DND-41 (cell line): ENCODE results near the gene SUN1.

Experiments used
- ATAC-seq: fragments of 200-7000 bp; cut with Tn5 transposase; 3 replicates; pipeline ENCODE4 v1.9.1; 2021; ENCODE audit warnings: low read depth; ENCODE audit not compliant: insufficient read depth
- DNase-seq: peaks from one replicate; pipeline ENCODE4 v3.0.0-alpha.2; 2020
- H2AFZ ChIP-seq: 2 replicates; pipeline ENCODE4 v1.6.0; 2012; ENCODE audit warnings: low read depth, low read length
- H3K27ac ChIP-seq: 2 replicates; pipeline ENCODE4 v1.5.1; 2012; ENCODE audit warnings: low read length, inconsistent platforms
- H3K27me3 ChIP-seq: fragments of 200-600 bp; sonication (generic); 2 replicates; pipeline ENCODE4 v1.6.0; 2012; ENCODE audit warnings: low read length, mild to moderate bottlenecking, inconsistent platforms; ENCODE audit not compliant: insufficient read depth, poor library complexity
- H3K36me3 ChIP-seq: 2 replicates; pipeline ENCODE4 v1.5.1; 2012; ENCODE audit warnings: low read length, inconsistent platforms; ENCODE audit not compliant: insufficient read depth
- H3K4me1 ChIP-seq: 2 replicates; pipeline ENCODE4 v1.5.1; 2012; ENCODE audit warnings: mild to moderate bottlenecking, low read length; ENCODE audit not compliant: insufficient read depth
- H3K4me2 ChIP-seq: 2 replicates; pipeline ENCODE4 v1.6.0; 2012; ENCODE audit warnings: mild to moderate bottlenecking, moderate library complexity, low read length, inconsistent platforms; ENCODE audit not compliant: insufficient read depth
- H3K4me3 ChIP-seq, 2 experiments: fragments of 200-600 bp in 1 of 2; shearing (Covaris generic) in 1 of 2; 2 replicates each; pipeline ENCODE4 v1.5.1; 2012 to 2016; ENCODE audit warnings: inconsistent platforms in 2 of 2, low read length in 2 of 2, mild to moderate bottlenecking in 2 of 2, low read depth in 1 of 2, moderate library complexity in 1 of 2
- H3K79me2 ChIP-seq: 2 replicates; pipeline ENCODE4 v1.6.0; 2012; ENCODE audit warnings: low read length, inconsistent platforms; ENCODE audit not compliant: insufficient read depth
- H3K9ac ChIP-seq: 2 replicates; pipeline ENCODE4 v1.6.0; 2012; ENCODE audit warnings: low read depth, mild to moderate bottlenecking, inconsistent platforms, low read length, moderate library complexity
- H3K9me3 ChIP-seq: 2 replicates; pipeline ENCODE4 v1.5.1; 2012; ENCODE audit warnings: low read length, moderate library complexity, mild to moderate bottlenecking, inconsistent platforms; ENCODE audit not compliant: insufficient read depth, severe bottlenecking
- H4K20me1 ChIP-seq: 2 replicates; pipeline ENCODE4 v1.6.0; 2012; ENCODE audit warnings: low read length; ENCODE audit not compliant: insufficient read depth
- EZH2 ChIP-seq: IDR thresholded peaks from 3 replicates; pipeline ENCODE4 v1.6.1; 2012; ENCODE audit warnings: borderline replicate concordance, low read depth, mild to moderate bottlenecking, moderate library complexity, low read length, inconsistent platforms; ENCODE audit not compliant: severe bottlenecking
- TF ChIP-seq, protein P1 (sequence below): IDR thresholded peaks from 2 replicates; pipeline ENCODE4 v1.5.1; 2012; ENCODE audit warnings: borderline replicate concordance, low read length, moderate library complexity, mild to moderate bottlenecking; ENCODE audit not compliant: poor library complexity, severe bottlenecking; ENCODE audit errors: extremely low read depth

Gene SUN1

DNA sequence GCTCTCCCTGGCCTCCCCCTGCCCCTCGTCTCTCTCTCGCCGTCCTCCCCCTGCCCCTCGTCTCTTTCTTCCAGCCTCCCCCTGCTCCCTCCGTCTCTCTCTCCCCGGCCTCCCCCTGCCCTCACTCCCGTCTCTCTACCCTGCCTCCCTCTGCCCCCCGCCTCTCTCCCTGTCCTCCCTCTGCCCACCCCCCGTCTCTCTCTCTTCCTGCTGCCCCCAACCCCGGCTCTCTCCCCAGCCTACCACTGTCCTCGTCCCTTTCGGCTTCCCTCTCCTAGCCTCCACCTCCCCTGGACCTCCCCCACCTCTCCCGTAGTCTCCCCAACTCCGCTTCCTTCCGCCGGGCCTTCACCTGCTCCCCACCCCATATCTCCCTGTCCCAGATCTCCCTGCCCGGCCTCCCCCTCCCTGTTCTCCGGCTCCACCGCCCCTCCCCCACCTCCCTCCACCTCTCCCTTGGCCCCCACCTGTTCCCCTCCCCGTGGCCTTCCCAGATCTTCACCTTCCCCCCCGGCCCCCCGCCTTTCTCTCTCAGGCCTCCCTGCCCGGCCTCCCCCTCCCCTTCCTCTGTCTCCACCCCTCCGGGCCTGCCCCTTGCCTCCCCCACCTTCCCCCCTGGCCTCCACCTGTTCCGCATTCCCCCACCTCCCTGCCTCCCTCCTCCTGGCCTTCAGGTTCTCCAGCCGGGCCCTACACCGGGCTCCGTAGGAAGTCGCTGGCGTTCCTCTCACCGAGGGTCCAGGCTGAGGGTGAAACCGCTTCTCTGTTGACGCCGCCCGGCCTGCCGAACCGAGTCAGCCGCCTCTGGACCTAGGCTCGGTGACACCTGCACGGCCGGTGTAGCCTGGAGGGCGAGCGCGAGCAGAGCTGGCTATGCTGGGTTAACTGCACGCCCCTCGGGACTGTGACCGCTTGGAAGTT, 45.3 kb downstream of the SUN1 start:
- H3K4me1 ChIP-seq, result peaks cover 44% of the 10 kb centered on the region
- peak overlapping the region; percentile 77 for H3K9ac ChIP-seq
- TF ChIP-seq, protein P1, sequence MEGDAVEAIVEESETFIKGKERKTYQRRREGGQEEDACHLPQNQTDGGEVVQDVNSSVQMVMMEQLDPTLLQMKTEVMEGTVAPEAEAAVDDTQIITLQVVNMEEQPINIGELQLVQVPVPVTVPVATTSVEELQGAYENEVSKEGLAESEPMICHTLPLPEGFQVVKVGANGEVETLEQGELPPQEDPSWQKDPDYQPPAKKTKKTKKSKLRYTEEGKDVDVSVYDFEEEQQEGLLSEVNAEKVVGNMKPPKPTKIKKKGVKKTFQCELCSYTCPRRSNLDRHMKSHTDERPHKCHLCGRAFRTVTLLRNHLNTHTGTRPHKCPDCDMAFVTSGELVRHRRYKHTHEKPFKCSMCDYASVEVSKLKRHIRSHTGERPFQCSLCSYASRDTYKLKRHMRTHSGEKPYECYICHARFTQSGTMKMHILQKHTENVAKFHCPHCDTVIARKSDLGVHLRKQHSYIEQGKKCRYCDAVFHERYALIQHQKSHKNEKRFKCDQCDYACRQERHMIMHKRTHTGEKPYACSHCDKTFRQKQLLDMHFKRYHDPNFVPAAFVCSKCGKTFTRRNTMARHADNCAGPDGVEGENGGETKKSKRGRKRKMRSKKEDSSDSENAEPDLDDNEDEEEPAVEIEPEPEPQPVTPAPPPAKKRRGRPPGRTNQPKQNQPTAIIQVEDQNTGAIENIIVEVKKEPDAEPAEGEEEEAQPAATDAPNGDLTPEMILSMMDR, result no peak
- no peak for TF ChIP-seq EZH2
- peaks cover 45% of the 10 kb centered on the region for H4K20me1 ChIP-seq
- peaks cover 36% of the 10 kb centered on the region for H3K36me3 ChIP-seq
- H3K4me2 ChIP-seq, result peak overlapping the region; percentile 94
- ATAC-seq (0 out of 3 replicates have a peak, but pooled peaks have one; percentile 2), DNase-seq (peak; percentile 43)
- peaks cover 61% of the 10 kb centered on the region for H3K79me2 ChIP-seq
- H3K9me3 ChIP-seq, result no peaks in the 10 kb centered on the region
- H3K27me3 ChIP-seq, result no peaks in the 10 kb centered on the region
- peak overlapping the region; percentile 72 to 98; a peak in 3 of 4 replicates for H3K4me3 ChIP-seq
- H3K27ac ChIP-seq, result peak overlapping the region; percentile 81
- peak overlapping the region; percentile 80; the same call in 1 of the 2 replicates for H2AFZ ChIP-seq

DNA sequence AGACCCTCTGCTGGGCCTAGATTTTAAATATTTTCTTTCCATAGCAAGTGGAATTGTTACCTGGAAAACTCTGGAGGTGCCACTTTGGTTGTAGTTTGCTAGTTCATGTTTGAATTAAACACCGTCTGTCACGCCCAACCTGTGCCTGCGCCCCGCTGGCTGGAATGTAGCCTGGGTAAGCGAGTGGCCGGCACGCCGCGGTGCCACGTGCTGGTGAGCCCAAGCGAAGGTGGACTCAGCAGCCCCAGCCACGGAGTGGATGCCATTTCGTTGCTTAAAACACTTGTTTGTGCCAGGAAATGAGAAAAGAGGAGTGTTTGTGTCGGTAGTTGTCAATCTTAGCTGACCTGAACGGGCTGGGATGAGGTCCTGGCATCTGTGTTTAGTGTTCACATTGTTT, 46.8 kb downstream of the SUN1 start:
- Histone ChIP-seq H3K36me3 (peaks cover 22% of the 10 kb centered on the region), H3K9me3 (no peaks in the 10 kb centered on the region), H3K79me2 (peaks cover 76% of the 10 kb centered on the region), H3K27ac (no peak overlapping the region), H4K20me1 (peaks cover 60% of the 10 kb centered on the region), H3K9ac (peak overlapping the region; percentile 77; the same call in 1 of the 2 replicates), H3K4me1 (peaks cover 32% of the 10 kb centered on the region), H2AFZ (no peak overlapping the region), H3K27me3 (no peaks in the 10 kb centered on the region), H3K4me3 (no peak overlapping the region), H3K4me2 (peak overlapping the region; percentile 94)
- ATAC-seq, result no peak
- DNase-seq, result no peak
- no peak for TF ChIP-seq EZH2
- TF ChIP-seq, protein P1, result no peak

DNA sequence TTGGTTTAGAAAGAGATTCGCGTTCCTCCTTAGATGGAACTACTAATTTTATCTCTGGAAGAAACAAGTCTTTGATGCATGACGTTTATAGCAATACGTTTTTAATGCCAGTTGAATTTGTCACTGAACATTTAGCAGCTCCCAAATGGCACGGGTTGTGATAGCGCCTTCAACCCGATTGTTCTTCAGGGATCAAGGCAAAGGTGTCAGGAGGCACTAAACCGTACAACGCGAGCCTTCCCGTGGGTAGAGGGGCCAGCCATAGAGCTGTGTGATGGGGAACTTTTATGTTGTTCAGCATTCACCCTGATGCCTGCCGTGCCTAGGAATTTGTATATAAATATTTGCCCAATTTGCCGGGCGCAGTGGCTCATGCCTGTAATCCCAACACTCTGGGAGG, 47.4 kb downstream of the SUN1 start:
- Histone ChIP-seq H3K4me2 (peak overlapping the region; percentile 94; the same call in 1 of the 2 replicates), H3K9me3 (no peaks in the 10 kb centered on the region), H2AFZ (no peak overlapping the region), H3K27ac (no peak overlapping the region), H3K4me1 (peaks cover 32% of the 10 kb centered on the region), H3K27me3 (no peaks in the 10 kb centered on the region), H3K36me3 (peaks cover 19% of the 10 kb centered on the region), H3K79me2 (peaks cover 82% of the 10 kb centered on the region), H3K4me3 (no peak overlapping the region), H4K20me1 (peaks cover 66% of the 10 kb centered on the region), H3K9ac (no peak overlapping the region; the same call in 1 of the 2 replicates)
- TF ChIP-seq, protein P1, result no peak
- no peak for TF ChIP-seq EZH2
- DNase-seq (no peak), ATAC-seq (no peak)
